Central memory CD4-positive, alpha-beta T cell (primary cell): Measurements from ENCODE around the gene KIF19.
A peak's percentile ranks its signal among the peaks of the same experiment; 100 is the strongest.

ENCODE experiments used
- DNase-seq: peaks from one replicate; pipeline ENCODE4 v3.0.0; 2022

The KIF19 gene

DNA sequence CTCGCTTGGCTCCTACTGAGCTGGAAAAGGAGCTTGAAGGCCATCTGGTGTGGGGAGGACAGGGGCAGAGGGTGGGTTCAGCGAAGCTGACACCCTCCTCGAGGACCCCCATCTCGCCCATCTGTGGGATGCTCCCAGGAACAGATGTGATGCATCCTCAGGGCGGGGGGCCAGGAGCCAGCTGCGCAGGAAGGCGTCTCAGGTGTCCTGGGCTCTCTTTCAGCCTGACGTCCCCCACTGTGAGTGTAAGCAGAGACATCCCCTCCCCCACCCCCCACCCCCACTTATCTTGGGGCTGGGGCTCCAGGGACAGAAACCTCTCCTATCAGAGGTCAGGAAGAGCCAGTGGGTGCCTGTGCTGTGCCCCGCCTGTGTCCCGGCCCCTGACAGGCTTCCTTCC, 16.2 kb downstream of the KIF19 start:
- DNase-seq: no peak

DNA sequence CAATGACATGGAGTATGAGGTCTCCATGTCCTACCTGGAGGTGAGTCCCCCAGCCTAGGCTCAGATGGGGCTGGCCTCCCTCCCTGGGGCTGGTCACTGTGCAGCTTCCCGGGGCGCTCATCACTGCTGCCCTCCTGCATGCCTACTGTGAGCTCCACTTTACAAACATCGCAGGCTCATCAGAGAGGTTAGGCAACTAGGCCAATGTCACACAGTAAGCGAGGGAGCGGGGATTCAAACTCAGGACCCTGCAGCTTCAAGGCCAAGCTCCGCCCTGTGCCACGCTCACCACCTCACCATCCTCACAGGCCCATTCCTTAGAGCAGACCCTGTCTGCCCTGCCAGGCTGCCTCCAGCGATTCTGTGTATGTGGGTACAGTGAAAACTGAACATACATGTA, 17.1 kb downstream of the KIF19 start:
- DNase-seq: no peak

DNA sequence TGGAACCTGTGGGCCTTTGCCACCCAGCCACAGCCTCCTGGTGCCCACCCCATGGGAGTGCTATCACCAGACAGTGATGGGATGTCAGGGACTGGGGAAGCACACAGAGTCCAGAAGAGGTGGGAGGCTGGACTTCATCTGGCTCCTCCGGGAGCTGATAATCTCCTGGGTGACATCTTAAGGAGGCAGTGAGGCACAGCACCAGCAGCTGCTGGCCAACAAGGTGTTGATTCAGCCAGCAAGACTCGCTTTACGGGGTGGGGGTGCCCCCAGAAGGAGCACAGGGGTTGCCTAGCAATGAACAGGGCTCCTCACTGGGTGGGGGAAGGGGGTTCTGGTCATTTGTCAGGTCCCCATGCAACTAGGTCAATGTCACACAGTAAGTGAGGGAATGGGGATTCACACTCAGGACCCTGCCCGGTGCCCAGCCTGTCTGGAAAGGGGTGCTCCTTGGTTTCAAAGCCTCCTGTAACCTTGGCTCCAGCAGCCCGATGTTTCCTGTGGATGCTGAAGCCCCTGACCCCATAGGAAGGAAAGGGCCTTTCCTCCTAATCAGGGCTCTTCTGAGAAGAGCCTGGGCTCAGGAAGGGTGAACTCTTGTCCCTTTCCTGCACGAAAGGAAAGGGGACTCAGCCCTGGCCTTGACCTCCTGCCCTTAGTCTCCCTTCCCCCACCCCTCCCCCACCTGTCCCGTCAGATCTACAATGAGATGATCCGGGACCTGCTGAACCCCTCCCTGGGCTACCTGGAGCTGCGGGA, 17.7 kb downstream of the KIF19 start:
- DNase-seq: no peak

DNA sequence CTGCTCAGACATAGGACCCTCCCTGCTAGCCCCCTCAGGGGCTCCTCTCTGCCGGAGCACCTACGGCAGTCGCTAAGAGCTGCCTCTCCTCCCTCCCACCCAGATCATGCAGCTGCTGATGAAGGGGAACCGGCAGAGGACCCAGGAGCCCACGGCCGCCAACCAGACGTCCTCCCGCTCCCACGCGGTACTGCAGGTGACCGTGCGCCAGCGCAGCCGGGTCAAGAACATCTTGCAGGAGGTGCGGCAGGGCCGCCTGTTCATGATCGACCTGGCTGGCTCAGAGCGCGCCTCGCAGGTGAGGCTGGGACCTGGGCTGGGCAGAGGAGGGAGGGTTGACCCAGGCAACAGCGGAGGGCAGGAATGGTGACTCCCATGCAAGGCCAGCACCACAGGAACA, 18.6 kb downstream of the KIF19 start:
- DNase-seq: no peak

DNA sequence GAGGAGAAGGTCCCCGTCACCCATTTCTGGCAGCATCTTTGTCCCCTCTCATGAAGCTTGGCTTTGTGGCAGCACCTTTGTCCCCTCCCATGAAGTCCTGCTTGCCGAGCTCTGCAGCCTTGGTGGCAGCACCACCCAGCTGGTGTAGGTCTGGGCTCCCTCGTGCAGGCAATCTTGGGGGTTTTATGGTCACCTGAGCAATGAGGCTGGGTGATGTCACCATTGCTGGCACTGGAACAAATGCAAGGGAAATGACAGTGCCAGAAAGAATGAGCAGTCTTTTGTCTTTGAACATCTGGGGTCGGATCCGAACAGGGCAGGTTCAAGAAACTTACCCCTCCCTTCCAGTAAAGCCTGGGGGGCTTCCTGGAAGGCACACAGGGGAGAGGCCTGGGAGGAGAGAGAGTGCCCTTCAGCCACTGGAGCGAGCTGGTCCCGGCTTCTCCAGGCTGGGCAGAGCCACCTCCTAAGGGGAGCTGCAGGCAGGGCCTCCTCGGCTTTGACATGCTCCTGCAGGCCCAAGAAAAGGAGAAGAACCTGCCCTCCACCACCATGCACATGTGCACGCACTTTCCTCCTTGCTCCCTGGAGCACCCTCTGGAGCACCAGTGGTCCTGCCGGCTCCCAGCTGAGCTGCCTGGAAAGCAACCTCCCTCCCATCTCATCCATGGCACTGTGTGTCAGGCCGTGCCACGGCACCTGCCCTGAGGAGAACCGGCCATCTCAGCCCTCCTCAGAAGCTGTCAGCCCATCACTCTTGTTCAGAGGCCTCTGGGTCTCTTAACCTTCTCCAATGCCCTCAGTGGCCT, 19.6 kb downstream of the KIF19 start:
- no peak for DNase-seq

DNA sequence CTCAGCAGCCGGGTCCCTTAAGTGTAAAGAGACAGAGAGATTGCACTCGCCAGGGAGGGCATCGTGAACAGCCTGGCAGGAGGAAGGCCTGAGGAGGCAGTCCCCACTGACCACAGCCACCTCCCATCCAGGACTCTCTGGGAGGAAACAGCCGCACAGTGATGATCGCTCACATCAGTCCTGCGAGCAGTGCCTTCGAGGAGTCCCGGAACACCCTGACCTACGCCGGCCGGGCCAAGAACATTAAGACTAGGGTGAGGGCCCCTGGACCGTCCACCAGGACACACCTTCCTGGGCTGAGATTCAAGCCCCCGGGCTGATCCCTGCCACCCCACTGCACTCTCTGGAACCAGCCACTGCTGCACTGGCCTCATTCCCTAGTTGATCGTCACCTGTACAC, 21.6 kb downstream of the KIF19 start:
- no peak for DNase-seq

DNA sequence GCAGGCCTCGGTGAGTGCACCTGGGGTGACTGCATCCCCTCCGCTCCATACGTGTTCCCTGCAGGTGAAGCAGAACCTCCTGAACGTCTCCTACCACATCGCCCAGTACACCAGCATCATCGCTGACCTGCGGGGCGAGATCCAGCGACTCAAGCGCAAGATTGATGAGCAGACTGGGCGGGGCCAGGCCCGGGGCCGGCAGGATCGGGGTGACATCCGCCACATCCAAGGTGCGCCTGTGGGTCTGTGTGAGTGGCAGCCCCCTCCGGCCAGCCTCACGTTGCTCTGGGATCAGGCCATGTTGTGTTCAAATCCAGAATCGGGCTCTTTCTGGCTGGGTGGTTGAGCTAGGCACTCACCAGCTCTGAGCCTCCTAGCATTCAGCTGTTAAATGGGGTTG, 23.1 kb downstream of the KIF19 start:
- no peak for DNase-seq

DNA sequence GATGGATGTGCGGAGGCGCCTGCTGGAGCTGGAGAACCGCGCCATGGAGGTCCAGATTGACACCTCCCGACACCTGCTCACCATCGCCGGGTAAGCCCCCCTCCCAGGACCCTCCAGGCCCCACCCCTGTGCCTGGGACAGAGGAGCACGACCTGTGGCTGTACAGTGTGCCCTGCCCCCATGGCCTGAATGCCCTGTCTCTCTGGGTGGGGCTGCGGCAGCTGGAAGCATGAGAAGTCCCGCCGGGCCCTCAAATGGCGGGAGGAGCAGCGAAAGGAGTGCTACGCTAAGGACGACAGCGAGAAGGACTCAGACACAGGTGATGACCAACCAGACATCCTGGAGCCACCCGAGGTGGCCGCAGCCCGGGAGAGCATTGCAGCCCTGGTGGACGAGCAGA, 24.5 kb downstream of the KIF19 start:
- DNase-seq: no peak

DNA sequence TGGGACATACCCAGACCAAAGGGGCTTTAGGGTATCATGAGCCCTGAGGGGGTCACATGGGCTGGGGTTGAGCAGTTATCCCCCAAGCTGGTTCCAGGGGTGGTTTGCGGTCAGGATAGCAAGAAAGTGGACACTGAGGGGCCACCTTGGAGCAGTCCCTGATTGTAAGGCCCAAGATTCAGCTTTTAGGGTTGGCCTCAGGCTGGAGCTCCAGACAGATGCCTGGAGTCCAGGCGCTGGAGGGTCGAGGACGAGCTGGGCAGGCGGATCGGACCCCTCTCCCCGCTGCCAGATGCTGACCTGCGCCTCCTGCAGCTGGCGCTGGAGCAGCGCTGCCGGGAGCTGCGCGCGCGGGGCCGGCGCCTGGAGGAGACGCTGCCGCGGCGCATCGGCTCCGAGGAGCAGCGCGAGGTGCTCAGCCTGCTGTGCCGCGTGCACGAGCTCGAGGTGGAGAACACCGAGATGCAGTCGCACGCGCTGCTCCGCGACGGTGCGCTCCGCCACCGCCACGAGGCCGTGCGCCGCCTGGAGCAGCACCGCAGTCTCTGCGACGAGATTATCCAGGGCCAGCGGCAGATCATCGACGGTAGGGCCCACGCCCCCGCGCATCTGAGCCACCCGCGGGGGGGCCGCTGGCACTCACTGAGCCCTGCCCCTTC, 25.7 kb downstream of the KIF19 start:
- DNase-seq: no peak

DNA sequence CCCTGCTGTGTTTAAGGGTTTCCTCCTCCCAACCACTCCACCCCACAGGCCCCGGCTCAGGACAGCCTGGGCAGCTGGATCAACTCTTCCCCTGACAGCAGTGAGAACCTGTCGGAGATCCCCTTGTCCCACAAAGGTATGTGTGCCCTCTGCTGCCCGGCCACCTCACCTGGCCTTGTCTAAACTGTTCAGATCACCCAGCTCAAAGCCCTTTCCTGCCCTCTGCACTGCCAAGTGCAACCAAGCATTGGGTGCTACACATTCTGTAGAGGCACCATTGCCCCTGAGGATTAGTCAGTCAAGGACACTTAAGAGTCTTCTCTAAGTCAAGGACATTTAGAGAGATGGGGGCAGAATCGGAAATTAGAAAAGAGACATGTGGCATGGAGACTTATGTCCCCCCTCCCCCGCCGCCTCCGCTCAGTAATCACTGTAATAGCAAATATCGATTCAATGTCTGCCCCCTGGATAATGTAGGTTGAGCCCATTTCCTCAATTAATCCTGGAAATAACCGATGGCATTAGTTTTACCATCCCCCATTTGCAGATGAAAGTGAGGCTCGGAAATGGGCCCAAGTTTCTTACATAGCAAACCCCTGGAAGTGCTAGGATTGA, 27.5 kb downstream of the KIF19 start:
- DNase-seq: no peak

DNA sequence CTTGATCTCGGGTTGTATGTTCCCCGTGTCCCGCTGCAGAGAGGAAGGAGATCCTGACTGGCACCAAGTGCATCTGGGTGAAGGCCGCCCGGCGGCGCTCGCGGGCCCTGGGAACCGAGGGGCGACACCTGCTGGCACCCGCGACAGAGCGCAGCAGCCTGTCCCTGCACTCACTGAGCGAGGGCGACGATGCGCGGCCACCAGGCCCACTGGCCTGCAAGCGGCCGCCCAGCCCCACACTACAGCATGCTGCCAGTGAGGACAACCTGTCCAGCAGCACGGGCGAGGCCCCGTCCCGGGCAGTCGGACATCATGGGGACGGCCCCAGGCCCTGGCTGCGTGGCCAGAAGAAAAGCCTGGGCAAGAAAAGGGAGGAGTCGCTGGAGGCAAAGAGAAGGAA, 28.1 kb downstream of the KIF19 start:
- peak; percentile 40 for DNase-seq

DNA sequence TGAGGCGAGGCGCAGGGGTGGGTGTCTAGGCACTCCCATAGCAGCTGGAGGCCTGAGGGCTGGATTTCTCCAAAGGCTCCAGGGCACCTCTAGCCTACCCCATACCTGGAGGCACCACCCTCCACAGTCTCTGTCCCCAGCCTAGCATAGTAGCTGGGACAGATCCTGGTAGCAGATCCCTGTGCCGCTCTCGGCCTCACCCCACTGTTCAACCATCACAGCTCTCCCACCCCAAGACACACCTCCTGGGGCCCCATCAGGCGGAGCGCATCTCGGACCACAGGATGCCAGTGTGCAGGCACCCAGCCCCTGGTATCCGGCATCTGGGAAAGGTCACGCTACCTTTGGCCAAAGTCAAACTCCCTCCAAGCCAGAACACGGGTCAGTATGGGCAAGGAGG, 28.5 kb downstream of the KIF19 start:
- DNase-seq: no peak

DNA sequence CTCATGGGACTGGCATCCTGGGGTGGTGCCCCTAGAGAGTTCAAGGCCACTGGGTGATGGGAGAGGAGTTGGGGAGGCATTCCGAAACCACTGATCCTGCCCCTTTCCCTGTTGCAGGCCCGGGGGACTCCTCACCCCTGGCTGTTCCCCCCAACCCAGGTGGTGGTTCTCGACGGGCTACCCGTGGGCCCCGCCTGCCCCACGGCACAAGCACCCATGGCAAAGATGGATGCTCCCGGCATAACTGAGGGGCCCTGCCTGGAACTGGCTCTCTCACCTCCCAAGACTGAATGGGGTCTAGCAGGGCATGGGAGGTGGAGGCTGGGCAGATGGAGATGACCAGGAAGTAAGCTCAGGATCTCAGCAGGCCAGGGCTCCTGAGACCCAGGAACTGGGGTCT, 29.0 kb downstream of the KIF19 start:
- DNase-seq: no peak

DNA sequence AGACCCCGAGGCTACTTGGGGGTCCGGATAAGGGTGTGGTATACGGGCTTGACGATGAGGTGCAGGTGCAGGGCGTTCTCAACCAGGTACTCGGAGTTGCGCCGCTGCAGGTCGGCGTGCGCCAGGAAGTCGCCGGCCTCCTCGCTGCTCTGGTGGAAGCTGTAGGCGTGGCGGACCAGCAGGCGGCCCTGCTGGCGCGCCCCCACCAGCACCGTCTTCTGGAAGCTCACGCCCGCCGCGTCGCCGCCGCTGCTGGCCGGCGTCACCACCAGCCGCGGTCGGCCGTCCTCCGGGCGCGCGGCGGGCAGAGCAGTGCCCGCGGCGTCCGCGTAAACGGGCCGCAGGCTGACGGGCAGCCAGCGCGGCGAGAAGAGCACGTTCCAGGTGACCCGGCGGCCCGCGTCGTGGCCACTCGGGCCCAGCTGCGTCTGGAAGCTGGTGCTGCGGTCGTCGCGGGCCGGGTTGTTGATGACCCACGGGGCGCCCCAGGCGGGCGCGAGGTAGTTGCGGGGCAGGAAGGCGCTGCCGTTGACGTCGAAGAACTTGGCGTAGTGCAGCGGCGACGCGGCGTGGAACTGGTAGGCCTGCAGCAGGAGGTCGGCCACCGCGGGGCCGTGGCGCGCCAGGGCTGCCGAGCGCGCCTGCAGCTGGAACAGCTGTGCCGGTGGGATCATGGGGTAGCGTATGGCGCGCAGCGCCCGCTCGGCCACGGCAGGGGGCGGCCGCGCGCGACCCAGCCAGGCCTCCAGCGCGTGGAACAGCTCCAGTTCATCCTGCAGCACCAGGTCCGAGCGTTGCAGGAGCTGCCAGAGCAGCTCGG, 30.8 kb downstream of the KIF19 start:
- no peak for DNase-seq

DNA sequence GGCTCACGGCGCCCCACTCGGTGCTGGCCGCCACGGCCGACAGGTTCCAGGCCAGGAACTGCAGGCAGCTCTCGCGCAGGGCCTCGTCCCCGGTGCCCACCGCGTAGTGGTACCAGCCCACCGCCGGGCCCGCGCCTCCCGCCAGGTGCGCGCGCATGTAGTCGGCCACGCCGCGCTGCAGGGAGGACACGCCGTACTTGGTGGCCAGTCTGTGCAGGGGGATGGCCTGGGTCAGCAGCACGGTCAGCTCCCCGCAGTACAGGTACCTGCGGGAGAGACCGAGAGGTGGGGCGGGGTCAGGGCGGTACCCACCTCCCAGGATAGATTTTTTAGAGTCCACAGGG, 31.4 kb downstream of the KIF19 start:
- no peak for DNase-seq

DNA sequence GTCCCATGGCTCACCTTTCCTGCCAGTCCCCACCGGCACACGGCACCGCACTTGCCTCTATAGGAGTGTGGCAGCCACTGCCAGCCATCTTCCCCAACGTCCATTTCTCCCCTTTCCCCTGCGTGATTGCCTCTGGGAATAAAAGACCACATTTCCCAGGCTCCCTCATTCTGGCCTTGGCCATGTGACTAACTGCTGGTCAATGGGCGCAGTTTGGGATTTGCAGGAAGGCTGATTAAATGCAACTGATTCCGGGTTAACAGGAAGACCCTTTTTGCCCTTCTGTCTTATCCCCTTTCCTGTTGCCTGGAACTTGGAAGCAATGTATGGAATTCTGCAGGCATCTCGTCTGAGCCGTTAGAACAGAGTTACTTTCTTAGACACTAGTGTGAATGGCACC, 32.7 kb downstream of the KIF19 start:
- no peak for DNase-seq

DNA sequence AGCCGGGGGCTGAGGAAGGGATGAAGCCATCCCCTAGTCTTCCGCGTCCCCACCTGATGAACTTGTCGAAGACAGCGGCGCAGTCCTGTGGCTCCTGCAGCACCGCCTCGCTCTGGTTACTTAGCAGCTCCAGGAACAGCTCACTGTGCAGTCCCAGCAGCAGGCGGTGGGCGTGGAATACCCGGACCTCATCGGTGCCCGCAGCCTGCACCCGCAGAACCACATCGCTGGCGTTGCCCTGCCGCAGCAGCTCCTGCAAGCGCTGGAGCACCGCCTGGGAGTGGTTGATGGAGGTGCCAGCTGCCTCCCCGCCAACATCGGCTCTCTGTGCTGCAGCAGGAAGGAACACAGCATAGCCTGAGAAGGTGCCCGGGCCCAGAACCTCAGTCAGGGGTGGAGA, 33.9 kb downstream of the KIF19 start:
- DNase-seq: no peak

DNA sequence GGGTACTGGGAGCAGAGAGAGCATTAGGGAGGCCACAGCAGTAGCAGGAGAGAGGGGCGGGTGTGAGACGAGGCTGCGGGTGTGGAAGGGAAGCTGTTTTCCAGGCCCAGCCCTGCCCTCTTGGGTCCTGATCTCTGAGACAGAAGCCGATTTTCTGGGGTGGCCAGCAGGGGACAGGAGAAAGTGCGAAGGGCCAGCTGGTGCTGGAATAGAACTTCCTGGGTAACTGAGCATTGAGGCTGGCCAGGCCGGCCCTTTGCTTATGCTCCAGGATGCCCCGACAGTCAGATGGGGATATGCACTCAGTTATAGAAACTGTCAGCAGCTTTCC, 34.8 kb downstream of the KIF19 start:
- no peak for DNase-seq

DNA sequence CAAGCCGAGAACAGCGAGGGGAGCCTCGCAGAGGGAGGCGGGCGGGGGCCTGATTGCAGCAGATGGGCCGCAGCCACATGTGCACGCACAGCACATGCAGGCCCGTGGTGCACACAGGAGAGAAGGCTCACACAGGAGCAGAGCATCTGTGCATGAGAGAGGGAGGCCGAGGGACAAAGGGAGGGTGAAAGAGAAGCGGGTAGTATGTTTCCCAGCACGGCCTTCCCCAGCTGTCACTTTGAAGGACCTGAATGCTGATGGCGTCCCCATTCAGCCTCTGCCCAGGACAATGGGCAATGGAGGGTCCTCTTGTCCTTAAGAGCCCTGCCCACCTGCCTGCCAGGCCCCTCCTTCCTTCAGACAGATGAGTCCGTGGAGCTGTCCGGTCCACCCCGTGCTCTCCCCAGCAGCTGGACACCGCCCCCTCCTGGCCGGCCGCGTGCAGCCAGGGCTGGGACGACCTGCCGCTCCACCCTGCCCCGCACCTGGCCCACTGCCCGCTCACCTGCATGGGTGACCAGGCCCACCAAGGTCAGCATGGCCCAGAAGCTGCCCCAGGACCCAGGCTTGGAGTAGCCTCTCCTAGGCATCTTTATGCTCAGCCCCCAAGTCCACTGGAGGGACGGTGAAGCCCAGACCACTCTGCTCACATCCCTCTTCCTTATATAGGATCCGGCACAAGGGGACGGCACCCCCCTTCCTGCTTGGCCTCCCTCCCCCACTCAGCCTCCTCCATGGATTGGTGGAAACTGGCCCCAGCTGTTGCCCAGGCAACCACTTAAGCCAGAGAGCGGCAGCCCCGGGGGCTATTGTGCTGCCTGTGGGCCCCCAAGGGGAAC, 35.4 kb downstream of the KIF19 start, which contains the start of gene BTBD17:
Gene BTBD17, minus strand, starts transcription at position 639 of the 839 bp plus-strand sequence. Its CDS starts 49 bp downstream, at position 590.
- no peak for DNase-seq

DNA sequence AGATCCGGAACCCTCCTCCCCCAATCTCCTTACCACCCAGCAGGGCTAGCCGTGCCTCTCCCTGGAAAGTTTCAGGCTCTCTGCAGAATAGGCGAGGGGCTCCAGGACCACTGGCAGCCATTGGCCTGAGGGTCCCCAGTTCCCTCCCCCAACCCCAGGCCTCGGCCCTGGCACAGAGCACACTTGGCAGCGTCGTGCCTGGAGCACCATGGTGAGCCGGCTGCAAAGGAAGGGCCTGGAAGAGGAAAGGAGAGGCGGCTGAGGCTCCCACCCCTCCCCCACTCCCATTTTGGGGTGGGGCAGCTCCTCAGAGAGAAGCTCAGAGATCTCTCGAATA, 36.0 kb downstream of the KIF19 start:
- DNase-seq: no peak

DNA sequence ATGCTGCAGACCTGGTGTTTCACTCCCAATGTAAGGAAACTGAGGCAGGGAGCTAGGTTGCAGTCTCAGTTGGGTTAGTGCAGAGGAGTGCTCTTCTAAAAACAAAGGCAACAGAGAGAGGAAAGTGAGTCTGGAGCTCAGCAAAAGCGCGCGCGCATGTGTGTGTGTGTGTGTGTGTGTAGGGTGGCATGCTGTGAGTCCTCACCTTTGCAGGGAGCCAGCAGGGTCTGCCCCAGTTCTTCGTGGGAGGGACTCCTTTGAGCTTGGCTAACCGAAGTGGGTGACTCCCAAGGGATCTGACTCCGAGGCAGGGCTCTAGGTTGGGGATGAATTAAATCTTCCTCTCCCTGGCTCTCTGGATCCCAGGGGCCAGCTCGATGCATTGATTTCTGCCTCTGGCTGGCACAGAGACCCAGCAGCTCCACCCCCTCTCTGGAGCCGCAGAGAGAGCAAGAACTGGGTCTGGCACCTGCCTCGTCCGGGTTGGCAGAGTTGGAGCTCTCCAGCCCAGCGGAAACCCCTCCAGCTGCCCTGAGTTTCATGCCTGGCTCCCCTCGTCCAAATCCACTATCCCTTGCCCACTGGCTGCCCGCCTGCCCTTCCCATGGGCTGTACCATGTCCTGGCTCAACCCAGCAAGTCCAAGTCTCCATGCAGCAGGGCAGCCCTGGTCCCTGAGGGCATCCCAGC, 36.9 kb downstream of the KIF19 start:
- no peak for DNase-seq
